K562 (cell line): ENCODE data around the gene CSNK1D. TPM values are rescaled to one million over a fixed set of nuclear protein-coding genes. Genes with fewer than 3 reads are reported as not detected.
A peak's percentile ranks its signal among the peaks of the same experiment; 100 is the strongest.

ENCODE experiments used
- KDM1A ChIP-seq, 2 experiments: fragments of 450-650 bp; IDR thresholded peaks; 2 replicates each; pipeline ENCODE4 v1.6.1; 2016; ENCODE audit warnings: mild to moderate bottlenecking in 2 of 2
- STAT5A ChIP-seq: IDR thresholded peaks from 2 replicates; pipeline ENCODE4 v1.6.1; 2012; ENCODE audit warnings: low read length, inconsistent platforms, borderline replicate concordance
- U2AF2 ChIP-seq: fragments of 200-400 bp; formaldehyde crosslinking; optimal IDR thresholded peaks from 2 replicates; pipeline ENCODE3; 2017; ENCODE audit warnings: low read depth, mild to moderate bottlenecking, low read length
- polyA plus RNA-seq, 8 experiments: library from polyadenylated mRNA; depleted of rRNA in 4 of 8; stranded (reverse) in 5 of 8; unstranded in 3 of 8; fragments of >200 nt; fragmentation: Nextera tagmentation in 2 of 8; fragmentation: Illumina TruSeq in 1 of 8; extraction: Ambion mirVana in 2 of 8; extraction: Trizol in 1 of 8; gene quantifications; 2 replicates each; pipeline versions ENCODE4 v1.2.1 to v1.2.3, GENCODE V29; 2011 to 2014; ENCODE audit warnings: inconsistent platforms in 1 of 8, missing spikeins in 1 of 8
- total RNA-seq, 7 experiments: library from RNA; depleted of rRNA in 6 of 7; stranded (reverse); fragments of >200 nt in 6 of 7; fragmentation: Illumina TruSeq in 2 of 7; extraction: Trizol in 2 of 7; gene quantifications; 2 replicates each; pipeline versions ENCODE4 v1.2.1 to v1.2.3, GENCODE V29; 2011 to 2021; ENCODE audit warnings: low replicate concordance in 1 of 7
- TF ChIP-seq, protein P1 (sequence below): fragments of 450-650 bp; IDR thresholded peaks from 2 replicates; pipeline ENCODE4 v1.6.1; 2018; ENCODE audit not compliant: partially characterized antibody
- TF ChIP-seq, protein P2 (sequence below): sonication (generic); formaldehyde crosslinking; IDR thresholded peaks from 2 replicates; pipeline ENCODE4 v1.8.1; 2023; ENCODE audit warnings: mild to moderate bottlenecking, missing genetic modification reagents
- TF ChIP-seq, protein P3 (sequence below): fragments of 450-650 bp; formaldehyde crosslinking; IDR thresholded peaks from 2 replicates; pipeline ENCODE4 v1.4.0; 2020; ENCODE audit warnings: mild to moderate bottlenecking, moderate library complexity
- TF ChIP-seq, protein P4 (sequence below), 2 experiments: IDR thresholded peaks; 2 replicates each; pipeline ENCODE4 v1.6.1; 2011; ENCODE audit warnings: borderline replicate concordance in 1 of 2, control low read depth in 1 of 2, low read depth in 1 of 2, low read length in 1 of 2, mild to moderate bottlenecking in 1 of 2, mixed read lengths in 1 of 2, moderate library complexity in 1 of 2; ENCODE audit not compliant: insufficient read depth in 1 of 2, insufficient read length in 1 of 2, poor library complexity in 1 of 2, severe bottlenecking in 1 of 2; ENCODE audit errors: extremely low read depth in 1 of 2

The CSNK1D gene
- total and polyA plus RNA-seq, 9 of the 15 experiments (the other 6 are each of a cell fraction or from before 2014, with no cell fraction given), result 6.5 to 133 (median 41.3) TPM

DNA sequence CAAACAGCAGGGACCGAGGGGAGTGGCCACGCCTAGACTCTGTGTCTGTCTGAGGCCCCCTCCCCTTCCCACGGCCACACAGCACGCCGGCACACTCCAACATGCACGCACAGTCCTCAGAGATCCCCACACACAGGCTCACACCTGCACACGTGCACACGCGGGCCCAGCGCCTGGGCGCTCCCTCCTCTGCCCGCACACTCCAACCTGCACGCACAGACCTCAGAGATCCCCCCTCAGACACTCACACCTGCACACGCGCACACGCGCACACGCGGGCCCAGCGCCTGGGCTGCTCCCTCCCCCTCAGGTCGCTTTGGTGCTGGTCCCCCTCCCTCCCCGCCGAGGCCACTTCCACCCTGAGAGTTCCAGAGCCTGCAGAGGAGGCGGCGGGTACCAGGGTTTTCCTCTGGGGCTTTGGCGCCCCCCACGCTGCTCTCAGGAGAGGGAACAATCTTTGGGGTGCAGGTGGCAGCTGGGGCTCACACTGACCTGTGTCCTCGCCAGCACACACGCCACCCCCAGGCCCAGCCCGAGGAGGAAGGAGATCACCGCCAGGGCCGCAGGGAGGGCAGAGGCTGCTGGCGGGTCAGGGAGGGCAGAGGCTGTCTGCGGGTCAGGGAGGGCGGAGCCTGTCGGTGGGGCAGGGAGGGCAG is 42.3 kb upstream of the CSNK1D start (continued):
- TF ChIP-seq, protein P1, sequence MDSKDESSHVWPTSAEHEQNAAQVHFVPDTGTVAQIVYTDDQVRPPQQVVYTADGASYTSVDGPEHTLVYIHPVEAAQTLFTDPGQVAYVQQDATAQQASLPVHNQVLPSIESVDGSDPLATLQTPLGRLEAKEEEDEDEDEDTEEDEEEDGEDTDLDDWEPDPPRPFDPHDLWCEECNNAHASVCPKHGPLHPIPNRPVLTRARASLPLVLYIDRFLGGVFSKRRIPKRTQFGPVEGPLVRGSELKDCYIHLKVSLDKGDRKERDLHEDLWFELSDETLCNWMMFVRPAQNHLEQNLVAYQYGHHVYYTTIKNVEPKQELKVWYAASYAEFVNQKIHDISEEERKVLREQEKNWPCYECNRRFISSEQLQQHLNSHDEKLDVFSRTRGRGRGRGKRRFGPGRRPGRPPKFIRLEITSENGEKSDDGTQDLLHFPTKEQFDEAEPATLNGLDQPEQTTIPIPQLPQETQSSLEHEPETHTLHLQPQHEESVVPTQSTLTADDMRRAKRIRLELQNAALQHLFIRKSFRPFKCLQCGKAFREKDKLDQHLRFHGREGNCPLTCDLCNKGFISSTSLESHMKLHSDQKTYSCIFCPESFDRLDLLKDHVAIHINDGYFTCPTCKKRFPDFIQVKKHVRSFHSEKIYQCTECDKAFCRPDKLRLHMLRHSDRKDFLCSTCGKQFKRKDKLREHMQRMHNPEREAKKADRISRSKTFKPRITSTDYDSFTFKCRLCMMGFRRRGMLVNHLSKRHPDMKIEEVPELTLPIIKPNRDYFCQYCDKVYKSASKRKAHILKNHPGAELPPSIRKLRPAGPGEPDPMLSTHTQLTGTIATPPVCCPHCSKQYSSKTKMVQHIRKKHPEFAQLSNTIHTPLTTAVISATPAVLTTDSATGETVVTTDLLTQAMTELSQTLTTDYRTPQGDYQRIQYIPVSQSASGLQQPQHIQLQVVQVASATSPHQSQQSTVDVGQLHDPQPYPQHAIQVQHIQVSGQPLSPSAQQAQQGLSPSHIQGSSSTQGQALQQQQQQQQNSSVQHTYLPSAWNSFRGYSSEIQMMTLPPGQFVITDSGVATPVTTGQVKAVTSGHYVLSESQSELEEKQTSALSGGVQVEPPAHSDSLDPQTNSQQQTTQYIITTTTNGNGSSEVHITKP, result no peak
- TF ChIP-seq U2AF2, result no peak
- peak in 1 of 2 experiments; percentile 73; a peak in 1 of 4 replicates for TF ChIP-seq KDM1A (IDR thresholded peaks at IDR 0.05)
- TF ChIP-seq, protein P2, sequence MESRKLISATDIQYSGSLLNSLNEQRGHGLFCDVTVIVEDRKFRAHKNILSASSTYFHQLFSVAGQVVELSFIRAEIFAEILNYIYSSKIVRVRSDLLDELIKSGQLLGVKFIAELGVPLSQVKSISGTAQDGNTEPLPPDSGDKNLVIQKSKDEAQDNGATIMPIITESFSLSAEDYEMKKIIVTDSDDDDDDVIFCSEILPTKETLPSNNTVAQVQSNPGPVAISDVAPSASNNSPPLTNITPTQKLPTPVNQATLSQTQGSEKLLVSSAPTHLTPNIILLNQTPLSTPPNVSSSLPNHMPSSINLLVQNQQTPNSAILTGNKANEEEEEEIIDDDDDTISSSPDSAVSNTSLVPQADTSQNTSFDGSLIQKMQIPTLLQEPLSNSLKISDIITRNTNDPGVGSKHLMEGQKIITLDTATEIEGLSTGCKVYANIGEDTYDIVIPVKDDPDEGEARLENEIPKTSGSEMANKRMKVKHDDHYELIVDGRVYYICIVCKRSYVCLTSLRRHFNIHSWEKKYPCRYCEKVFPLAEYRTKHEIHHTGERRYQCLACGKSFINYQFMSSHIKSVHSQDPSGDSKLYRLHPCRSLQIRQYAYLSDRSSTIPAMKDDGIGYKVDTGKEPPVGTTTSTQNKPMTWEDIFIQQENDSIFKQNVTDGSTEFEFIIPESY (CRISPR knock-in tag), result peak; percentile 95
- no peak for TF ChIP-seq STAT5A
- TF ChIP-seq, protein P3, sequence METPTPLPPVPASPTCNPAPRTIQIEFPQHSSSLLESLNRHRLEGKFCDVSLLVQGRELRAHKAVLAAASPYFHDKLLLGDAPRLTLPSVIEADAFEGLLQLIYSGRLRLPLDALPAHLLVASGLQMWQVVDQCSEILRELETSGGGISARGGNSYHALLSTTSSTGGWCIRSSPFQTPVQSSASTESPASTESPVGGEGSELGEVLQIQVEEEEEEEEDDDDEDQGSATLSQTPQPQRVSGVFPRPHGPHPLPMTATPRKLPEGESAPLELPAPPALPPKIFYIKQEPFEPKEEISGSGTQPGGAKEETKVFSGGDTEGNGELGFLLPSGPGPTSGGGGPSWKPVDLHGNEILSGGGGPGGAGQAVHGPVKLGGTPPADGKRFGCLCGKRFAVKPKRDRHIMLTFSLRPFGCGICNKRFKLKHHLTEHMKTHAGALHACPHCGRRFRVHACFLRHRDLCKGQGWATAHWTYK (CRISPR knock-in tag), result no peak
- TF ChIP-seq, protein P4, sequence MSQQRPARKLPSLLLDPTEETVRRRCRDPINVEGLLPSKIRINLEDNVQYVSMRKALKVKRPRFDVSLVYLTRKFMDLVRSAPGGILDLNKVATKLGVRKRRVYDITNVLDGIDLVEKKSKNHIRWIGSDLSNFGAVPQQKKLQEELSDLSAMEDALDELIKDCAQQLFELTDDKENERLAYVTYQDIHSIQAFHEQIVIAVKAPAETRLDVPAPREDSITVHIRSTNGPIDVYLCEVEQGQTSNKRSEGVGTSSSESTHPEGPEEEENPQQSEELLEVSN (IDR thresholded peaks at IDR 0.05; ENCODE audit: borderline replicate concordance in 1 of 2, extremely low read depth in 1 of 2, insufficient read depth in 1 of 2, insufficient read length in 1 of 2, low read depth in 1 of 2, low read length in 1 of 2, poor library complexity in 1 of 2, severe bottlenecking in 1 of 2), result peak in 1 of 2 experiments; percentile 12
